ENCODE data around the gene LYZL2. TPM values are rescaled to one million over a fixed set of nuclear protein-coding genes. Genes with fewer than 3 reads are reported as not detected.

Gene LYZL2
- total and polyA plus RNA-seq, 9 of the 15 experiments (the other 6 are each of a cell fraction or from before 2014, with no cell fraction given): not detected

DNA sequence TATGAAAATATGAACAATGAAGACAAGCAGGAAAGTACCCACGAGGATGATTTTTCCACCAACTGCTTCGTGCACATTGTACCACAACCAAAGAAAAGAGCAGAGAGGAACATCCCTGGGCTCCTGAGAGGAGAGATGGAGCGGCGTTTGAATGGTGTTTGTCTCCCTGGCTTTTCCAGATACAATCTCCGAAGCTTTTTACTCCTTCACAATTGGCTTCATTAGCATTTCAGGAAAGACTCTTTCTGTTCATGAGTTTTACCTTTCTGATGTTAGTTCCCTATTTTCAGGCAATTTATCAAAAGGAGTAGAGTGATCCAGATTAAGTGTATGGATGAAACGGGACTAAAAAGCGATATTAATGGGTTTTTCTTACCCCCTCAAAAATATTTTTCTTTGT is 49.3 kb downstream of the LYZL2 start:
- WGBS (ENCODE audit: insufficient coverage, low coverage, missing lambda C conversion rate): 62% methylated on average over 7 of the region's 7 CpGs
- FAIRE-seq (no peak), DNase-seq (ENCODE audit: extremely low read depth in 1 of 4, low spot score in 3 of 4) (no peak), ATAC-seq (no peak)
- Histone ChIP-seq H3K27ac (ENCODE audit: extremely low read depth, low read depth, low read length) (no peak overlapping the region), H4K20me1 (replicated peaks; ENCODE audit: control insufficient read depth, insufficient read depth, low read length) (no peaks in the 10 kb centered on the region), H3K9me3 (replicated peaks; ENCODE audit: control insufficient read depth, insufficient read depth, low read depth, low read length) (no peaks in the 10 kb centered on the region), H3K79me2 (ENCODE audit: control insufficient read depth, insufficient read depth, low read length) (no peaks in the 10 kb centered on the region), H3K4me2 (ENCODE audit: insufficient read depth, low read length) (no peak overlapping the region), H3K9me1 (ENCODE audit: control insufficient read depth, insufficient read depth, low read length) (no peaks in the 10 kb centered on the region), H3K4me1 (replicated peaks in 1 of 2; ENCODE audit: control insufficient read depth in 2 of 2, insufficient read depth in 2 of 2, low read length in 2 of 2) (peaks cover 4 to 7% of the 10 kb centered on the region in 2 experiments; a peak in 3 of 5 replicates), H3K27me3 (ENCODE audit: control insufficient read depth in 2 of 2, insufficient read depth in 2 of 2, low read length in 2 of 2) (no peaks in the 10 kb centered on the region), H2AFZ (ENCODE audit: low read depth, low read length) (peak overlapping the region; percentile 28; the same call in 1 of the 2 replicates), H3K9ac (ENCODE audit: insufficient read depth in 1 of 2, low read depth in 2 of 2, low read length in 2 of 2) (no peak overlapping the region), H3K36me3 (ENCODE audit: control insufficient read depth, insufficient read depth, low read length) (no peaks in the 10 kb centered on the region), H3K4me3 (no peak overlapping the region)
- TF ChIP-seq, protein P1, sequence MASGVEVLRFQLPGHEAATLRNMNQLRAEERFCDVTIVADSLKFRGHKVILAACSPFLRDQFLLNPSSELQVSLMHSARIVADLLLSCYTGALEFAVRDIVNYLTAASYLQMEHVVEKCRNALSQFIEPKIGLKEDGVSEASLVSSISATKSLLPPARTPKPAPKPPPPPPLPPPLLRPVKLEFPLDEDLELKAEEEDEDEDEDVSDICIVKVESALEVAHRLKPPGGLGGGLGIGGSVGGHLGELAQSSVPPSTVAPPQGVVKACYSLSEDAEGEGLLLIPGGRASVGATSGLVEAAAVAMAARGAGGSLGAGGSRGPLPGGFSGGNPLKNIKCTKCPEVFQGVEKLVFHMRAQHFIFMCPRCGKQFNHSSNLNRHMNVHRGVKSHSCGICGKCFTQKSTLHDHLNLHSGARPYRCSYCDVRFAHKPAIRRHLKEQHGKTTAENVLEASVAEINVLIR (CRISPR knock-in tag; IDR thresholded peaks at IDR 0.05): no peak
- no peak for TF ChIP-seq HDAC1 (IDR thresholded peaks at IDR 0.05)
- TF ChIP-seq, protein P2, sequence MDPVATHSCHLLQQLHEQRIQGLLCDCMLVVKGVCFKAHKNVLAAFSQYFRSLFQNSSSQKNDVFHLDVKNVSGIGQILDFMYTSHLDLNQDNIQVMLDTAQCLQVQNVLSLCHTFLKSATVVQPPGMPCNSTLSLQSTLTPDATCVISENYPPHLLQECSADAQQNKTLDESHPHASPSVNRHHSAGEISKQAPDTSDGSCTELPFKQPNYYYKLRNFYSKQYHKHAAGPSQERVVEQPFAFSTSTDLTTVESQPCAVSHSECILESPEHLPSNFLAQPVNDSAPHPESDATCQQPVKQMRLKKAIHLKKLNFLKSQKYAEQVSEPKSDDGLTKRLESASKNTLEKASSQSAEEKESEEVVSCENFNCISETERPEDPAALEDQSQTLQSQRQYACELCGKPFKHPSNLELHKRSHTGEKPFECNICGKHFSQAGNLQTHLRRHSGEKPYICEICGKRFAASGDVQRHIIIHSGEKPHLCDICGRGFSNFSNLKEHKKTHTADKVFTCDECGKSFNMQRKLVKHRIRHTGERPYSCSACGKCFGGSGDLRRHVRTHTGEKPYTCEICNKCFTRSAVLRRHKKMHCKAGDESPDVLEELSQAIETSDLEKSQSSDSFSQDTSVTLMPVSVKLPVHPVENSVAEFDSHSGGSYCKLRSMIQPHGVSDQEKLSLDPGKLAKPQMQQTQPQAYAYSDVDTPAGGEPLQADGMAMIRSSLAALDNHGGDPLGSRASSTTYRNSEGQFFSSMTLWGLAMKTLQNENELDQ (CRISPR knock-in tag; IDR thresholded peaks at IDR 0.05; ENCODE audit: borderline replicate concordance): no peak
- ChIA-PET CTCF (ENCODE audit: low intra/inter-chr PET ratio) (no interaction called here), POLR2A (no interaction called here)
- BruUV-seq (replicated peaks): no TSS peak
- intact Hi-C loops (cut with micrococcal nuclease): no loop called here
- in situ Hi-C loops (cut with MboI): loop anchor here (5.0 kb wide), 1 partner anchor 188 kb away; no protein-coding TSS in a partner anchor
